SU-DHL-6 (cell line): ENCODE data around the gene ESR1.

Experiments used
- CTCF ChIP-seq: fragments of 200-600 bp; sonication (generic); IDR thresholded peaks from one replicate; pipeline ENCODE4 v1.5.1; 2017; ENCODE audit warnings: antibody characterized with exemption, mild to moderate bottlenecking, low read length, moderate library complexity; ENCODE audit not compliant: insufficient read depth, poor library complexity, severe bottlenecking
- EZH2phosphoT487 ChIP-seq: fragments of 200-600 bp; sonication (generic), shearing (Covaris generic); conservative IDR thresholded peaks from 2 replicates; pipeline ENCODE4 v1.6.1; 2018; ENCODE audit warnings: mild to moderate bottlenecking, antibody characterized with exemption, low read length, moderate library complexity, mixed read lengths

GRCh38 chr6:151916075-151916474 lies 108.6 kb downstream of the ESR1 start:
- TF ChIP-seq EZH2phosphoT487 (no peak), CTCF (no peak)
